Endometrium (tissue), 2 donors: ENCODE results near the gene TMEM151B.

Experiments
- FAIRE-seq: peaks from 2 replicates; lab custom pipeline; 2012; peaks lifted over from hg19 to GRCh38; lab: Jason Lieb, UNC
- donor health status: control.
- donor health status: control.

Gene TMEM151B

GRCh38 chr6:44264154-44265006 is 5.9 kb upstream of the TMEM151B start:
- no peak for FAIRE-seq

GRCh38 chr6:44265007-44265721 is 5.1 kb upstream of the TMEM151B start, which contains the start of gene NFKBIE:
NFKBIE (minus strand) TSS chr6:44265551; CDS start chr6:44265346, 205 bp downstream.
- FAIRE-seq: no peak

- FAIRE-seq: no peak
Observed at GRCh38 chr6:44265722-44266233, 4.5 kb upstream of the TMEM151B start.

DNA sequence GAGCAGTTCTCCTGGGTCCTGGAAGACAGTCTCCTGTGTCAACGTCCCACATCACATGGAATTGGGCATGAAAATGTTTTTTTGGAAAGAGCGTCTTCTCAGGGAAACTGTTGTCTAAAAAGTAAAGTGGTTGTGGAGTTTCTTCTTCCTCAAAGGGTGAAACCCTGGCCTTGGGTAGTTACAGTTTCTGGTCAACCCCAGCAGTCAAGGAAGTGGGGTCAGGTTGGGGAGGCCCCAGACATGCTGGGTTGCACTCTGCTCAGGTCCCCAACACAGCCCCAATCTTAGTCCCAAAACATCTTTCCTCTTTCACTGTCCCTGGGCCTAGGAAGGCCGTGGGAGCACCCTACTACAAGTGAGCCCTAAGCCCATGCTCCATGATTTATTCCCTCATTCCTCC is 3.9 kb upstream of the TMEM151B start:
- FAIRE-seq: no peak

GRCh38 chr6:44267252-44267651 is 3.0 kb upstream of the TMEM151B start:
- FAIRE-seq: no peak

DNA sequence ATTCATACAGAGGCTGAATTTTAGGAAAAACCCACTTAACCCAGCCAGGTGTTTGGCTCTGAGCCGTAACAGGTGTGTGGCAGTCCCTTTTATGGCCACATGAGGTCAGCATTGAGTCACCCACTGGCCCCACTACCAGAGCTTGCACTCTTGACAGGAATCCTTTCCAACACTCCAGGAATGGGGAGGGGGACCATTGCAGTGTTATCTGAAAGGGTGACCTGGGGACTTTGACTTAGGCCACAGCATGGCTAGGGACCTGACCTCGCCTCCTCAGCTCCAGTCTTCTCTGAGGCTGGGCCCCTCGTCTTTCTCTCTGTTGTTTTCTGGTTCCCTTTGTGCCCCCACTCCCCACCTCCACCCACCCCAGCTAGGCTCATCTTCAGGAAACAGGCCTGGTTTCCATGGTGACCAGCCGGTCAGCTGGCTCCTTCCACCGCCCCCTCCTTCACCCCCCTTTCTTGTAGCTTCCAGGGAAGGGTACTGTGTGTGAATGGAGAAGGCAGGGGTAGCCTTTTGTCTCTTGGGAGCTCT is 2.1 kb upstream of the TMEM151B start:
- FAIRE-seq: no peak

DNA sequence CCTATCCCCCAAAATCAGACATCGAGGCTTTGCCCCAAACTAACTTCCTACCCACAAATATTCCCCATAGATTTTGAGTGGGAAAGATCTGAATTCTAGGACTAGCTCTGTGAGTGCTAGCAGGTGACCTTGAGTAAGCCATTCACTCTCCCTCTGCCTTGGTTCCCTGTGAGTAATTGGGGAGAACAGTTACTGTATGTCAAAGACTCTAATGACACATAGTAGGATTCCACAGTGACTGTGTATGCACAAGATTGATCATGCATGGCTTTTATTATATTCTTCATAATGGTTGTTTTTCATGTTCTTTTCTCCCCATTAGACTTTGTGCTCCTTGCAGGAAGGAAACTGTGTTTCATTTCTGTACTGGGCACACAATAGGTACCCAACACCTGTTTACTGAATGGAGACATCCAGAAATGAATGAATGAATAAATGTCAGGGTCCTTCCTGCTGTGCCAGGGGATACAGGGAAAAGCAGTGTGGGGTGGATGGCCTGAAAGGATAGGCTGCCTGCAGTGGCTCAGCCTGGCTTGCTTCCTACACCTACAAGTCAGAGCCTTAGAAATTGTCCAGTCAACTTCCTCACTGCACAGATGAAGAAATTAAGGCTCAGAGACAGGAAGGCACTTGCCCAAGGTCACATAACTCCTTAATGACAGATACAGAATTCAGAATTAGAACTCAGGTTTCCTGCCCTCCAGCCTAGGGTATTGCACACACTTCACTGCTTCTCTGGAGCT is 901 bp upstream of the TMEM151B start:
- FAIRE-seq: no peak

DNA sequence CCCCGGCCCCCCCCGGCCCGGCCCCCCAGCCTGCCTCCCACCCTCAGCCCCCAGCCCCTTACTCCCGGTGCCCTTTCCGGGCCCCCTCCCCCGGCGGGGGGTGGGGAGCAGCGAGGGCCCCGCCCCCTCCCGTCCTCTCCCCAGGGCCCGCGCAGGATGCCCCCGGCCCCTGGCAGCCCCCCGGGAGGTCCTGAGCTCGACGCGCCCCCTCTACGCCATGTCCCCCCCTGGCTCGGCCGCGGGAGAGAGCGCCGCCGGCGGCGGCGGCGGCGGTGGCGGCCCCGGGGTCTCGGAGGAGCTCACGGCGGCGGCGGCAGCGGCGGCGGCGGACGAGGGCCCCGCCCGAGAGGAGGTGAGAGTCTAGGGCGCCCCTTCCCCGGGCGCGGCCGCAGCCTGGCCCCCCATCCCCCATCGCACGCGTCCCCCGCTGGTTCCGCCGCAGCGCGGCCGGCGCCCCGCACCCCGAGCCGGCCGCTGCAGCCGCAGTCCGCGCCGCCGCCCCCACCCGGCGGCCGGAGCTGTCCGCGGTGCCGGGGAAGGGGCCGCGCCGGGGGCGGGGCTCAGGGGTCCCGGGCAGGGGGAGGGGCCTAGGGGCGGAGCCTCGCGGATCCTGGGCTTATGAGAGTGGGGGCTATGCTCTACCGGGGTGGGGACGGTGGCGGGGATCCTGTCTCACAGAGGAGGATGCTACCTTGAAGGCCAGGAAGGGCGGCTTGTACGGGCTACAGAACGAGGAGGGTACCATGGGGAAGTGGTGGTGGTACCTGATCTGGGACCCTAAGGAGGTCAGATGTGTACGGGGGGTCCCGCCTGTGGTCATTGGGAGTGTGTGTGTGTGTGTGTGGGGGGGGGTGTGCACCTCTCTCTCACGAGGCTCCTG is 516 bp downstream of the TMEM151B start:
- FAIRE-seq: no peak

DNA sequence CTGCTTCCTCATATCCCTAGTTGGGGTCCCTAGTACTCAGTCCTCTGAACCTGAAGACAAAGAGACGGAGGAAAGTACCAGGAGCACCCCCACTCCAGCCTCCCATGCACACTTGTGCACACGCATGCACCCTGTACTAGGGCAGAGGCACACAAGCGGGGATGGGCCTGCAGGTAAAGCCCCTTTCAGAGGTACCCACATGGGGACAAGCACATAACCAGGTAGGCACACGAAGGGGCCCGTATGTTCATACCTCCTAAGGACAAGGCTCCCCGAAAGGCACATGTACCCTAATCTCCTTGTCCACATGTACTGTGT is 1.1 kb downstream of the TMEM151B start:
- FAIRE-seq: no peak

GRCh38 chr6:44271914-44272313 is 1.7 kb downstream of the TMEM151B start:
- FAIRE-seq: no peak

DNA sequence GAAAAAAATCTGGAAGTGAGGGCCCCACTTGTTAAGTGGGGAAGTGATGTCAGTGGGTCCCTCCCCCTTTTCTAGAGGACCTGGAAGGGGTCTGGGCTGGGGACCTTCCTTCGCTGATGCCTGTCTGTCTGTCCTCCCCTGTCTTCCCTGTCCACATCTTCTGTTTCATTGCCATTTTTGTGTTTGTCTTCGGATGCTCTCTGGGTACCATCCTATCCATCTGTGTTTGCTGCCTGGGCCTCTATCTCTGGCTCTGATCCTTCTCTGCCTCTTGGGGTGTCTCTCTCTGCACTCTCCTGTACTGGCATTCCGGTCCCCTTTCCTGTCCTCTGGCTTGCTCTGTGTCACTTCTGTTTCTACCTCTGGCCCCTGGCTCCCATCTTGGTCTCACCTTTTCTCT is 2.3 kb downstream of the TMEM151B start:
- FAIRE-seq: no peak

DNA sequence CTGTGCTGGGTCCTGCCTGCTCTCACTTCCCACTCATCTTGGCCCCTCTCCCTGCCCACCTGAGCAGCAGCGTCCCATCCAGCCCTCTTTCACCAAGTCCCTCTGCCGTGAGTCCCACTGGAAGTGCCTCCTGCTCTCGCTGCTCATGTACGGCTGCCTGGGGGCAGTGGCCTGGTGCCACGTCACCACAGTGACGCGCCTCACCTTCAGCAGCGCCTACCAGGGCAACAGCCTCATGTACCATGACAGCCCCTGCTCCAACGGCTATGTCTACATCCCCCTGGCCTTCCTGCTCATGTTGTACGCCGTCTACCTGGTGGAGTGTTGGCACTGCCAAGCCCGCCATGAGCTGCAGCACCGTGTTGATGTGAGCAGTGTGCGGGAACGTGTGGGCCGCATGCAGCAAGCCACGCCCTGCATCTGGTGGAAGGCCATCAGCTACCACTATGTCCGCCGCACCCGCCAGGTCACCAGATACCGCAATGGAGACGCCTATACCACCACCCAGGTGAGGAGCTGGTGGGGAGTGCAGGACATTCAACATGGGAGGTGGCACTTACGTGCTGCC is 2.8 kb downstream of the TMEM151B start:
- no peak for FAIRE-seq

- no peak for FAIRE-seq
Observed at GRCh38 chr6:44273617-44274016, 3.4 kb downstream of the TMEM151B start.

GRCh38 chr6:44275271-44275748 is 5.1 kb downstream of the TMEM151B start:
- no peak for FAIRE-seq

- FAIRE-seq: no peak
Observed at GRCh38 chr6:44275749-44276648, 5.7 kb downstream of the TMEM151B start.

DNA sequence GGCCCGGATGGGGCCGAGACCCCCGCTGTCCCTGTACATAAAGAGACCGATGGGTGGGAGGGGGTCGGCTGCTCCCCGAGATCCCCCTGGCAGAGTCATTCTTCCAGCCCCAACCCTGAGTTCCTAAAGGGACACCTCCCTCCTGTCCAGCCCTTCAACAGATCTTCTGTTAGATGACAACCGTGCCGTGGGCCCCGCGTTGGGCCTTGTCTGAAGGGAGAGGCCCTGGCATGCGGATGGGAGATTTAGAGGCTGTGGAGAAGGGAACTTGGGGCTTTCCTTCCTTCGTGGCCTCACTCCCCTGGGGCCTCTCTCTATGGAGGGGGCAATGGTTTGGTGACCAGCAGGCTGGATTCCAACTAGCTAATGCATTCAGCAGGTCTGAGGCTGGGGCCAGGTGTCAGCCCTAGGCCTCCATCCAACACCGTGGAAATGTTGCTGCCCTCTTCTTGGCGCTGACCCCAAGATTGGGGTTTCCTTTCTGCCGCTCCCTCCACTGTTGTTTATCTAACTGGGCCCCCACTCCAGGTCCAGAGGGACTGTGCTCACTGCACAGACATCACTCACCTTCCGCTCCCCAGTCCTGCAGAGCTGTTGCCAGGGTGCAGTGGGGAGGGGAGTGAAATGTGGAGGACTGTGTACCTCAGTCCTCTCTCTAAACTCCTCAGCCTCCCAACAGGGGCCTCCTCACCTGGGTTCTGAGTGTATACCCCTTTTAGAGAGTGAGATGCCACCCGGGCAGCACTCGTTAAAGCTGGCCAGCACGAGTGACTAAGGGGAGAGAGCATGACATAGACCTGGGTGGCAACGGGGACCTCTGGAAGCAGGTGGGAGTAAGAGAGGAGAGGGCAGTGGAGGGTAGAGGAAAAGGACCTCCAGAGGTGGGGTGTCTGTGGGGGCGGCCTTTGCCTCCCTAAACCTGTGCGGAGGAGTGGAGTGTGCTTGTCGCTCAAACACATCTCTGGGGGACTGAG is 6.7 kb downstream of the TMEM151B start:
- no peak for FAIRE-seq

DNA sequence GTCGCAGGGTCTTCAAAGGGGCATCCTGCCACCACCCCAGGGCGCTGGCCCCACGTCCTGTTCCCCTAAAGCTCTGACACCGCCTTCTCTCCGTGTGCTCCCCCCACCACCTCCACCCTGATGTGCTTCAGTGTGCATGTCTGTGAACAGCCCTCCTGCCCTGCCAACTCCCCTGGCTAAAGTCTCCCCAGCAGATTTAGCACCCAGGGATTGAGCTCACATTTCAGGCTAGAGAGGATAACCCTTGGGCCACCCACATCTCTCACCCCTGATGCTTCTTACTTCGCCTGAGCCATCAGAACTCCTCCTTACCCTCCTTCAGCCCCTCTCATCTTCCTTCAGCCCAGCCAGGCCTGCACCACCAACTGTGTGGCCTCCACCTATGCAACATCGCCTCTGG is 7.5 kb downstream of the TMEM151B start:
- FAIRE-seq: no peak

GRCh38 chr6:44278315-44278714 is 8.1 kb downstream of the TMEM151B start:
- FAIRE-seq: no peak
